HG03175 (cell line): ENCODE data around the gene MAP3K2.
A peak's percentile ranks its signal among the peaks of the same experiment; 100 is the strongest.

Experiments used
- ATAC-seq: cut with Tn5 transposase; IDR thresholded peaks from one replicate; pipeline ENCODE4 v1.9.1; 2021; ENCODE audit warnings: mild to moderate bottlenecking, moderate library complexity; ENCODE audit not compliant: unreplicated experiment

MAP3K2 gene

GRCh38 chr2:127386246-127386645 is 1.5 kb downstream of the MAP3K2 start:
- ATAC-seq, result no peak

GRCh38 chr2:127384529-127384928 is 3.2 kb downstream of the MAP3K2 start:
- ATAC-seq, result no peak

GRCh38 chr2:127382831-127383230 is 4.9 kb downstream of the MAP3K2 start:
- ATAC-seq, result no peak

DNA sequence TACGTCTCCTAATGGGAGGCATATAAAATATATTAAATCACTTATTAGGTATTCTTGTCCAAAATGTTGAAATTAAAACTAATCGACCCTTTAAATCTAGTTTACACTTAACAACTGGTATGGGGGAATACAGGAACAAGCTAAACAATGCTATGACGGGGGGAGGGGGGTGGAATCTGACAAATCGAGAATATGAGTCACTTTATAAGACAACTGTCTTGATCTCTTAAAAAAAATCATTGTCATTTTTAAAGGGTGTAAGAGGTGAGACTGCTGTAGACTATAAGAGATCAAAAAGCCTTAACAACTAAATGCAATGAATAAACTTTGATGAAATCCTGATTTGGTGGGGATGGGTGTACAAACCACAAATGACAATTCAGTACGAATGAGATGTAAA is 6.0 kb downstream of the MAP3K2 start:
- ATAC-seq, result no peak

- peak; percentile 53 for ATAC-seq
Observed at GRCh38 chr2:127379712-127380355, 7.9 kb downstream of the MAP3K2 start.

DNA sequence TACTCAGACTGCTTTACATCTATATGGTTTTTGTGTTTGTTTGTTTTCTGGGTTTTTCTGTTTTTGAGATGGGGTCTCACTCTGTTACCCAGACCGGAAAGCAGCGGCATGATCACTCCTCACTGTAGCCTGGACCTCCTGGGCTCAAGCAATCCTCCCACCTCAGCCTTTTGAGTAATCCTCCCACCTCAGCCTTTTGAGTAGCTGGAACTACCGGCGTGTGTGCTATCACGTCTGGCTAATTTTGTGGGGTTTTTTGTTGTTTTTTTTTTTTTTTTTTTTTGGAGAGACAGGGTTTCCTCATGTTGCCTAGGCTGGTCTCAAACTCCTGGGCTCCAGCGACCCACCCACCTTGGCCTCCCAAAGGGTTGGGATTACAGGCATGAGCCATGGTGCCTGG is 9.1 kb downstream of the MAP3K2 start:
- ATAC-seq, result no peak

- no peak for ATAC-seq
Observed at GRCh38 chr2:127377262-127377661, 10.5 kb downstream of the MAP3K2 start.

DNA sequence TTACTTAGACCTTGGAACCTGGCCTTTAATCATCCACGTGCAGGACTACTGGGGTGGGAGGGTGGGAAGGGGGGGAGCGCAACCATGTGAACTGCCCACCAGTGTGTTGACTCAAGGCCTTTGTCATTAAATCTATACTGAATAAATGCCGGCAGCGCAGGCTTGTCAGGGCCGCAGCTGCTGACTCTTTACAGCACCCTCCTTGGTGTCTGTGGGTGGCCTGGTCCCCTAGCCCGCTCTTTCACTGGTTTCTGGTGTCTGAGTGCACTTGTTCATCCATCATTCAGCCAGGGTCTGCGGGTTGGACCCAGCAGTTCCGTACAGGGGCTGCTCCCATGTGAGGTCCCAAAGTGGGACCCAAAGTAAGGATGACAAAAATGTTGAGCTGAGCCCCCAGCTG is 11.5 kb downstream of the MAP3K2 start:
- no peak for ATAC-seq

DNA sequence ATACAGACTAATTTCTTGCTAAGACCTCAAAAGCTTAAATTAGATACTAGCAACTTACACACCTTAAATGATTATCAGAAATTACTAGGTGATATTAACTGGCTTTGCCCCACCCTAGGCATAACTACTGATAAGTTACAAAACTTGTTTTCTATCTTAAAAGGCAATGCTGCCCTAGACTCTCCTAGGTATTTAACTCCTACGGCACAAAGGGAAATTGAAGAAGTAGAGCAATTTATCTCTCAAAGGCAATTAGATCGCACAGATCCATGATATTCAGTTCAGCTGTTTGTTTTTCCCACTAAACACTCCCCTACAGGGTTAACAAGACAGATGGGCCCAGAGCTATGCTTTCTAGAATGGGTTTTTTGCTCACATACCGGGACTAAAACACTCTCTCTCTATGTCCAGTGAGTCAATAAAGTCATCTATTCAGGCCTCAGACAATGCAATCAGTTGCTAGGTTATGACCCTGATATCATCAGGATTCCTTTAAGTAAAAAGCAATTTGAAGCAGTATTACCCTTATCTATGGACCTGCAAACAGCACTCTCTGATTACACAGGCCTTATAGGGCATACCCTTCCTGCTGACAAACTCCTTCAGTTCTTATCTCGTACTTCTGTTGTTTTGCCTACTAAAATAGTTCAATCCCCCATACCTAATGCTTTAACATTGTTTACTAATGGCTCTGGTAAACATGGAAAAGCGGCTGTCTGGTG is 14.3 kb downstream of the MAP3K2 start:
- ATAC-seq, result no peak

DNA sequence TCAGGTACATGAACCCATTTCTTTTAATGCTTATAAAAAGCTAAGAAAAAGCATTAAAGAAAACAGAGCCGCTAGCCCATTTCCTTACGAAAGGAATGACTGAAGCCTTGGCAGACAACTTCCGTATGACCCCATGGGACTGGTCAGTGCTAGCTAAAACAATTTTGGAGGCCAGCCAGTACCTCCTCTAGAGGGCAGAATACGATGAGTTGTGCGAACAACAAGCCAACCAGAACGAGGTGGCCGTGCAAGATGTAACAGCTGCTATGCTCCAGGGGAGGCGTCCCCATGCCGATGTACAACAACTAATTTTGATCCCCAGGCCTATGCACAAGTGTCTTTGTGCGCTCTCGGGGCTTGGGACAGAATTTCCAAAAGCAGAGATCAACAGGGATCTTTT is 16.7 kb downstream of the MAP3K2 start:
- no peak for ATAC-seq

GRCh38 chr2:127370010-127370409 is 17.8 kb downstream of the MAP3K2 start:
- no peak for ATAC-seq

DNA sequence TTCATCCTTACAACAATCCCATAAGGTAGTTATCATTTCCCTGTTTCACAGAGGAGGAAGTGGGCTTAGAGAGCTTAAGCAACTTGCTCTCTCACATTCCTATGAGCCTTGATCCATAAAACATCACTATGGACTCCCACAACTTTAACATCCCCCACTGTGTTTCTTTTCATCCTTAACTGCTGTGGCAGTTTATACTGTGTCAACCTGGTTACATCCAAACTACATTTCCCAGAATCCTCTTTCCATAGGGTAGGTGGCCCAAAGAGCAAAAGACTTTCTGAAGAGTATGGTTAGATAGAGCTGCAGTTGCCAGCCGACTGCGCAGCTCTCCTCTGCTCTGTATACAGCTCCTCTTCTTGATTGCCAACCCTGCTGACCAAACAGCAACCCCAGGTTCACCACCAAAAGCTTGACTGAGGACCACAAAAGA is 22.5 kb downstream of the MAP3K2 start:
- no peak for ATAC-seq

GRCh38 chr2:127362971-127363370 is 24.8 kb downstream of the MAP3K2 start:
- no peak for ATAC-seq

DNA sequence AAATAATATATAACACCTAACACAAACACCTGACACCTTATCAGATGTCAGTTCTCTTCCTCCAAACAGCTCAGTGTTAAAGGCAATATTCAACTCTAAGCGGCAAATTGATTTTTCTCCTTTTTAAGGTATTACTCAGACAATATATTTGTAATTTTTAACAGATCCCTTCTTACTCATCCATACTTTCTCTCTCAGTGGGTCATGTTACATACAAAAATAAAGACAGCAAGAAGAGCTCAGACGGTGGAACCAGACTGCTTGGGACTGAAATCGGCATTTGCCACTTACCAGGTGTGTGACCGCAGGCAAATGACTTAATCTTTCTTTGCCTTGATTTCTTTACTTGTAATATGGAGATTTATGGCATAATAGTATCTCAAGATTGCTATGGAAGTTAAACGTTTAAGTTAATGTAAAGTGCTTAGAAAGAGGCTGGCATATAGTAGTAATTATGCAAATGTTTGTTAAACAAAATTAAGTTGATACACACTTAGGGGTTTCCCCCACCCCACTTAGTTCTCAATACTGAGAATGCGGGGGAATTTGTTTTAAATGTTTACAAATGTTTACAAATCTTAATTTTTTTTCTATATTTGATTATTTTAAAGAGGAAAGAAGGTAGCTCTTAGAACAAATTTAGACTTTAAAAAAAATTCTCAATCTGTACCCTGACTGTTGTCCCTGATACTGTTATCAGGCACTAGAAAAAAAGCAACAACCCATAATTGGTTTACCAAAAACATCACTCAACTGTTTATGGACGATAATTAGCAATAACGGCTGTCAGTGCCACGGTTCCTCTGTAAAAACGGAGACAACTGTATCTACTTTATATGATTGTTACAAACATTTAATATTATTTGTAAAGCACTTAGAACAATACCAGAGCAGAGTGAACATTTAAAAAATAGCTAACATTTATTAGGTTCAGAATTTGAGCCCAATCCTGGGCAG is 25.6 kb downstream of the MAP3K2 start:
- ATAC-seq, result no peak

DNA sequence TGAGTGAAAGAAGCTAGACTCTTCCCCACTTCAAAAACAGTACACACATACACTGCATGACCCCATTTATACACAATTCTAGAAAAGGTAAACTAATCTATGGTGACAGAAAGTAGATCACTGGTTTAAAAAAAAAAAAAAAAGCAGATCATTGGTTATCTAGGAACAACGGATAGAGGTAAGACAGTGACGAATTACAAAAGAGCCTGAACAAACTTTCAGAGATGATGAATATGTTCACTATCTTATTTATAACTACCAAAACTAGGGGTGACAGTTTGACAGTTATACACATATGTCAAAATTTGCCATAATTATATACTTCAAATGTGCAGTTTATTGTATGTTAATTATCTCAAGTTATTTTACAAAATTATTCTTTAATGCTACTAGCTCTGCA is 27.5 kb downstream of the MAP3K2 start:
- ATAC-seq, result no peak

DNA sequence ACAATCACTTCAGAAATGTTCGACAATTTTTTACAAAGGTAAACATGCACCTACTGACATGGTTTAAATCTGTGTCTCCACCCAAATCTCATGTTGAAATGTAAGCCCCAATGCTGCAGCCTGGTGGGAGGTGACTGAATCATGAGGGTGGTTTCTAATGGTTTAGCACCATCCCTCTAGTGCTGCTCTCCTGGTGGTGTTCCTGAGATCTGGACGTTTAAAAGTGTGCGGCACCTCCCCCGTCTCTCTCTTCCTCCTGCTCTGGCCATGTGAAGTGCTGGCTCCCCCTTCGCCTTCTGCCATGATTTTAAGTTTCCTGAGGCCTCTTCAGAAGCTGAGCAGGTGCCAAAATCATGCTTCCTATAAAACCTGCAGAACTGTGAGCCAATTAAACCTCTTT is 28.3 kb downstream of the MAP3K2 start:
- ATAC-seq, result no peak

DNA sequence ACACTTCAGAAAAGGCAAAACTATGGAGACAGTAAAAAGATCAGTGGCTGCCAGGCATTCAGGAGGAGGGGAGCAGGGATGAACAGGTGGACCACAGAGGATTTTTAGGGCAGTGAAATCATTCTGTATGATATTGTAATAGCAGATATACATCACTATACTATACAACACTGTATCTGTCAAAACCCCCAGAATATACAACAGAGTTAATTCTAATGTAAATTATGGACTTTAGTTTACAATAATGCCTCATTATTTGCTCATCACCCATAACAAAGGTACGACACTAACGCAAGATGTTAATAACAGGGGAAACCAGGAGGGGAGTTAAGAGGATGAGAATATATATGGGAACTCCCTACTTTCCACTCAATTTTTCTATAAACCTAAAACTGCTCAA is 28.8 kb downstream of the MAP3K2 start:
- ATAC-seq, result no peak

- no peak for ATAC-seq
Observed at GRCh38 chr2:127358044-127358443, 29.7 kb downstream of the MAP3K2 start.

DNA sequence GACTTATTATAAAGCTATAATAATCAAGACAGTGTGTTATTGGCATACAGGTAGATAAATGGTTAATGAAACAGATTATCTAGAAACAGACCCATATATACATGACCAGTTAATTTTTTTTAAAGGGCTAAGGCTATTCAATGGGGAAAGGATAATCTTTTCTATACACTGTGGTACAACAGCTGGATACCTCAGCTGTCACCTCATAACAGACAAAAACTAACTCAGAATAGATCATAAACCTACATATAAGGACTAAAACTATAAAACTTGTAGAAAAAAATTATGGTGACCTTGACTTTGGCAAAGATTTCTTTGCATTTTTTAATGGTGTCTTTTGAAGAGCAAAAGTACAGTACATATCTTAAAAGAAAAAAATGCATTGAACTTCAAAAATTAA is 30.2 kb downstream of the MAP3K2 start:
- no peak for ATAC-seq

DNA sequence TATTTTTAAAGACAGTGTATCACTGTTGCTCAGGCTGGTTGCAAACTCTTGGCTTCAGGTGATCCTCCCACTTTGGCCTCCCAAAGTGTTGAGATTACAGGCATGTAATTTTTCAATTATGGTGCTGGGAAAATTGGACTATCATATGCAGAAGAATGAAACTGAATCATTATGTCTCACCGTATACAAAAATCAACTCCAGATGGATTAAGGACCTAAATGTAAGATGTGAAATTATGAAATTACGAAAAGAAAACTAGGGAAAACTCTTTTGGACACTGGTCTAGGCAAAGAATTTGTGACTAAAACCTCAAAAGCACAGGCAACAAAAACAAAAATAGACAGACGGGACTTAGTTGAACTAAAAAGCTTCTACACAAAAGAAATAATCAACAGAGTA is 31.2 kb downstream of the MAP3K2 start:
- no peak for ATAC-seq

DNA sequence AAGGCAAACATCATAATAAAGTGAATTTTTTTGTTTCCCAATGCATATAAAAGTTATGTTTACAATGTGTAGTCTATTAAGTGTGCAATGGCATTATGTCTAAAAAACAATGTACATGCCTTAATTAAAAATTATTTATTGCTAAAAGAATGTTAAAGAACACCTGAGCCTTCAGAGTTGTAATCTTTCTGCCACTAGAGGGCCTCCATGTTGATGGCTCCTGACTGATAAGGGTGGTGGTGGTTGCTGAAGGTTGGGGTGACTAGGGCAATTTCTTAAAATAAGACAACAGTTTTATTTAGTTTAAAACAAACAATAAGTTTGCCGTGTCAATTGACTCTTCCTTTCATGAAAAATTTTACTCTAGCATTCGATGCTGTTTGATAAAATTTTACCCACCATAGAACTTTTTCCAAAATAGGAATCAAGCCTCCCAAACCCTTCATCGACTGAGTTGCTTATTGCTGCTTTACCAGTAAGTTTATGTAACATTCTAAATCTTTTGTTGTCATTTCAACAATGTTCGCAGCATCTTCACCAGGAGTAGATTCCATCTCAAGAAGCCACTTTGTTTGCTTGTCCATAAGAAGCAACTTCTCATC is 32.3 kb downstream of the MAP3K2 start:
- ATAC-seq, result no peak
